Pancreas (tissue), 10 donors: ENCODE data around the gene ZNF331. TPM values are rescaled to one million over a fixed set of nuclear protein-coding genes. Genes with fewer than 3 reads are reported as not detected.

ENCODE experiments used
- ATAC-seq, 4 donors: fragments of 200-7000 bp; cut with Tn5 transposase; one replicate each; pipeline versions ENCODE4 v1.8.0 to v1.9.1; 2020; ENCODE audit warnings: mild to moderate bottlenecking in 4 of 4, moderate library complexity in 4 of 4
- DNase-seq, 6 donors: peaks; one replicate each; pipeline ENCODE4 v3.0.0-alpha.2; 2020
- FAIRE-seq: peaks from 2 replicates; lab custom pipeline; 2012; peaks lifted over from hg19 to GRCh38; lab: Jason Lieb, UNC
- H3K27ac ChIP-seq, 4 donors: fragments of 200-600 bp; sonication (generic); 1 replicate in 3 of 4; 2 replicates in 1 of 4; pipeline versions ENCODE4 v1.5.0 to v1.8.0; 2020
- H3K27me3 ChIP-seq, 4 donors: fragments of 200-600 bp; one replicate each; pipeline ENCODE4 v1.8.0; 2021
- H3K36me3 ChIP-seq, 3 donors: fragments of 200-600 bp; sonication (generic) in 1 of 3; one replicate each; pipeline versions ENCODE4 v1.5.0 to v1.8.0; 2020 to 2021
- H3K4me1 ChIP-seq, 3 donors: fragments of 200-600 bp; one replicate each; pipeline ENCODE4 v1.8.0; 2021
- H3K4me3 ChIP-seq, 4 donors: fragments of 200-600 bp; sonication (generic) in 2 of 4; one replicate each; pipeline versions ENCODE4 v1.5.0 to v1.8.0; 2020 to 2021
- H3K9me3 ChIP-seq, 4 donors: fragments of 200-600 bp; one replicate each; pipeline ENCODE4 v1.8.0; 2021
- CTCF ChIP-seq, 4 donors: fragments of 200-600 bp; sonication (generic) in 3 of 4; IDR thresholded peaks; one replicate each; pipeline versions ENCODE4 v1.5.0 to v1.8.0; 2021; ENCODE audit warnings: antibody characterized with exemption in 4 of 4
- WGBS, 2 donors: extraction: QIAGEN DNeasy Blood & Tissue Kit; methylation state at CpG; one replicate each; pipeline ENCODE4 v1.1.7; 2013; 5-methylcytosine and 5-hydroxymethylcytosine counted together
- intact Hi-C, 3 donors: fragments of 100-400 bp; cut with DNase I; formaldehyde crosslinking; loops; one replicate each; pipeline versions ENCODE4 v1.11.1 to v1.14.2; 2022
- polyA plus RNA-seq, 2 donors: library from polyadenylated mRNA; stranded (reverse); fragments of 200-250 nt; gene quantifications; one replicate each; pipeline ENCODE4 v1.2.3, GENCODE V29; 2013
- total RNA-seq, 6 donors: library from RNA; stranded (reverse); fragmentation: NEBNext Ultra II Directional in 4 of 6; extraction: Animal tissue kit (Norgen Biotek cat#: 25700) in 4 of 6; gene quantifications; one replicate each; pipeline versions ENCODE4 v1.2.1 to v1.2.4, GENCODE V29; 2021 to 2023
- donor health status: healthy with polysubstance abuse.
- donor health status: DM: no; HTN: no; CAD: no; lungs with moderate emphysema.
- donor health status: DM: no; HTN: no; CAD: no.
- donor health status: control.
- donor health status: control.
- donor health status: Bipolar disorder and iron deficiency.
- donor health status: DM: yes; HTN: yes; CAD: no.
- donor health status: DM: no; HTN: no; CAD: no.
- donor health status: DM: no; HTN: no; CAD: no.
- donor health status: DM: yes; HTN: yes; CAD: no.

ZNF331 gene
- total and polyA plus RNA-seq, 8 donors, result 9.4 to 14.5 (median 11.7) TPM

DNA sequence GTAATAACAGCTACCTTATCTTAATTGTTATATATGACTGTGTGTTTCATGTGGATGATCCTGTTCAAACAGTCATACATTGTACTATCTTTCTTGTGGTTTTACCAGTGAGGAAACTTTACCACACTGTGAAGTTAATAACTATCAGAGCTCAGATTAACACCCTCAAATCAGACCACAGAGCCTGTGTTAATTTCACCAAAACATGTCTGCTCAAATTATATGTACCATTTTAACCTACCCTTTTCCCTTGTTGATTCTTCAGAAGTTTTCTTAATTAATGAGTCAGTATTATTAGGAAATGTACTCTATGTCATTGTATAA, 1.8 kb upstream of the ZNF331 start:
- DNase-seq (no peak), FAIRE-seq (no peak), ATAC-seq (no peak)
- no peak overlapping the region for H3K4me3 ChIP-seq
- intact Hi-C loops, result no loop called here
- H3K27ac ChIP-seq, result peak overlapping the region in 1 of 4 donors; percentile 50
- H3K9me3 ChIP-seq, result no peaks in the 10 kb centered on the region
- H3K36me3 ChIP-seq, result no peaks in the 10 kb centered on the region
- H3K27me3 ChIP-seq, result no peaks in the 10 kb centered on the region
- TF ChIP-seq CTCF (IDR thresholded peaks at IDR 0.05), result no peak
- peaks cover 0 to 3% (median 0%) of the 10 kb centered on the region in 3 donors for H3K4me1 ChIP-seq

DNA sequence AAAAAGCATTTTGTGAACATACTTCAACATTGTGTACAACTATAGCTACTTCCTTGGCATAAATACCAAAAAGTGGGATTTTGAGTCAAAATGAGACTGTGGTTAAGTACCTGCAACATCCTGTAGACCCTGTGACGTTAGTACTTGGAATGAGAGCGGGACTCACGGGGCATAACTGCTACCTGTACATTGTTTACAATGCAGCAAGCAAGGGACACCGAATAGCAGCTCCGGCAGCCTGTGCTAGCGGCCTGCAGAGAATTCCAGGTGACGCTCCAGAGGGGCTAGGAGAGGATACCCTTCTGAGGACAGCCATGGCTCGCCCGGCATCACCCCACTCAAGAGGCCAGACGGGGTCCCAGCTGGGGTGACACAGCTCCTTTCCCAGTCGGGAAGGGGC, 824 bp upstream of the ZNF331 start:
- Histone ChIP-seq H3K4me3 (peak overlapping the region; percentile 40 to 59 (median 50)), H3K9me3 (no peaks in the 10 kb centered on the region), H3K27ac (peak overlapping the region; percentile 40 to 77 (median 76)), H3K36me3 (no peaks in the 10 kb centered on the region), H3K4me1 (peaks cover 0 to 3% (median 0%) of the 10 kb centered on the region in 3 donors), H3K27me3 (no peaks in the 10 kb centered on the region)
- WGBS, 2 donors, result 46 to 56% methylated on average over 11 of the region's 11 CpGs
- no peak for TF ChIP-seq CTCF (IDR thresholded peaks at IDR 0.05)
- no peak for DNase-seq
- ATAC-seq, result peak; percentile 7 to 16 (median 14)
- FAIRE-seq, result no peak
- intact Hi-C loops, result no loop called here

DNA sequence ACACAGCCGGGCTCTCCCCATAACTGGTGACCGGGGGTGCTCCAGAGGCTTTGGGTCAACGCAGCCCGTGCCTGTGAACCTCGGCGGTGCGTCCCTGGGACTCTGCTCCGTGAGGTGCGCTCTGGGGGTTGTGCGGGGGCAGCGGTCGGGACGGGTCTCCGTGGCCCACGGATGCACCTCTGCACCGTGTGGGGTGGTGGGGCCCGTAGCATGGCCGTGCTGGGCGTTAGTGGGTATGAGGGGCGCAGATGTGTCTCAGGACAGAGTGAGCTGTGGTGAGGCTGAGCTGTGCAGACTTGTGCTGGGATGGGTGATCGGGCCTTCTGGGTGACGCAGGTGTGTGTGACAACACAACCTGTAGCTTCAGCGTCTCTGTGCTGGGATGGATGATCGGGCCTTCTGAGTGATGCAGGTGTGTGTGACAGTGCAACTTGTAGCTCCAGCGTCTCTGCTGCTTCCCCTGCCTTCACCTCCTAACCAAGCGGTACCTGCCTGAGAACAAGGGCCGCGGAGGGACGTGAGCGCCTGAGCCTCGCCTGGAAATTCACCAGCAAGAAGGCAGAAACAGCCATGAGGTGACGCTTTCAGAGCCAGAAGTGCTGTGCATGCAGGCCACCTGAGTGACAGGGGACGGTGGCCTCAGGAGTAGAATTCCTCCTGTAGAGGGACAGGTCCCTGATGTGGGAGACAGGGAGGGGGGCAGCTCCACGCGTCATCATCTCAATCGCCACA, 599 bp downstream of the ZNF331 start:
- DNase-seq, result peak in 1 of 6 donors; percentile 22

DNA sequence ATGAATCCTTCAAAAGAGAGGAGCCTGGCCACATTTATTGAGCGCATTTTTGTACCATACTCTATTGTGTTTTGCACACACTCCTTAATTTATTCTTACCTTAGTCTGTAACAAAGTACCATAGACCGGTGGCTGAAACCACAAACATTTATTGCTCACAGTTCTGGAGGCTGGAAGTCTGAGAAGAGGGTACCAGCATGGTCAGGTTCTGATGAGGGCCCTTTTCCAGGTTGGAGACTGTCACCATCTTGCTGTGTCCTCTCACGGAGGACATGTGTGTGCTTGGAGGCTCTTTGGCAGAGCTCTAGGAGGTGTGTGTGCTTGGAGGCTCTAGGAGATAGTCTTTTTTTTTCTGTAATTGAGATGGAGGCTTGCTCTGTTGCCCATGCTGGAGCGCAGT, 2.1 kb downstream of the ZNF331 start:
- no peak for FAIRE-seq
- intact Hi-C loops, result no loop called here
- 83 to 97% methylated on average over 4 of the region's 4 CpGs for WGBS, 2 donors
- no peak overlapping the region for H3K27ac ChIP-seq
- peaks cover 0 to 3% (median 0%) of the 10 kb centered on the region in 3 donors for H3K4me1 ChIP-seq
- no peaks in the 10 kb centered on the region for H3K36me3 ChIP-seq
- TF ChIP-seq CTCF (IDR thresholded peaks at IDR 0.05), result no peak
- no peaks in the 10 kb centered on the region for H3K9me3 ChIP-seq
- no peaks in the 10 kb centered on the region for H3K27me3 ChIP-seq
- DNase-seq, result no peak
- ATAC-seq, result no peak
- H3K4me3 ChIP-seq, result no peak overlapping the region

More for the DNA sequence above, 599 bp downstream of the ZNF331 start:
- ATAC-seq (peak; percentile 14 to 29 (median 18)), FAIRE-seq (no peak)
- intact Hi-C loops, result no loop called here
- TF ChIP-seq CTCF (IDR thresholded peaks at IDR 0.05), result no peak
- Histone ChIP-seq H3K27me3 (no peaks in the 10 kb centered on the region), H3K27ac (peak overlapping the region; percentile 40 to 77 (median 76)), H3K4me1 (peaks cover 0 to 3% (median 0%) of the 10 kb centered on the region in 3 donors), H3K4me3 (peak overlapping the region; percentile 40 to 59 (median 50)), H3K36me3 (no peaks in the 10 kb centered on the region), H3K9me3 (no peaks in the 10 kb centered on the region)
- 50 to 54% methylated on average over 36 of the region's 36 CpGs for WGBS, 2 donors

DNA sequence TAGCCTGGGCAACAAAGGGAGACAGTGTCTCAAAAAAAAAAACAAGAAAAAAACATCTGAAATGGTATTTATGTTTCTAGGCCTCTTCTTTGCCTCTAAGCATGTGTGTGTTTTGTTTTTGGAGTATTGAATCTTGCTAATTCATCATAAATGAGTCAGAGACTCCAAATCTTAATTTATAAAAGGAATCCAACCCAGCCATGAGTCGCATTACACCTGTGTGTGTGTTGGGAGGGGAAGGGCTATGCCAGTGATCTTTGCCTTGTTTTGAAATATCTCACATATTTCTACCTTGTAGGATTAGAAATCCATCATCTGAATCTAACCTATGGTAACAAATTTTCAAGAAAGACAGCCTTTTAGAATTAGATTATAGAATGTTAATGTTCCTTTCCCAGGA, 4.0 kb downstream of the ZNF331 start:
- no peak for TF ChIP-seq CTCF (IDR thresholded peaks at IDR 0.05)
- Histone ChIP-seq H3K9me3 (no peaks in the 10 kb centered on the region), H3K36me3 (no peaks in the 10 kb centered on the region), H3K4me3 (no peak overlapping the region), H3K27me3 (no peaks in the 10 kb centered on the region), H3K4me1 (peaks cover 0 to under 1% (median 0%) of the 10 kb centered on the region in 3 donors), H3K27ac (no peak overlapping the region)
- intact Hi-C loops, result no loop called here
- FAIRE-seq (no peak), ATAC-seq (no peak), DNase-seq (no peak)
- 89 to 93% methylated on average over 1 of the region's 1 CpG for WGBS, 2 donors
